Fibroblast of lung (primary cell): ENCODE results near the gene ITGAL.

ENCODE experiments used
- EZH2 ChIP-seq: IDR thresholded peaks from 2 replicates; pipeline ENCODE4 v1.5.1; 2012; ENCODE audit warnings: low read length, control low read depth, mild to moderate bottlenecking; ENCODE audit errors: missing control alignments
- TF ChIP-seq, protein P1 (sequence below), 2 donors: IDR thresholded peaks in 1 of 2; conservative IDR thresholded peaks in 1 of 2; 1 replicate in 1 of 2; 2 replicates in 1 of 2; pipeline ENCODE4 v1.5.1; 2011 to 2012; ENCODE audit warnings: low read length in 2 of 2, control low read depth in 1 of 2, inconsistent platforms in 1 of 2, low read depth in 1 of 2, mild to moderate bottlenecking in 1 of 2

DNA sequence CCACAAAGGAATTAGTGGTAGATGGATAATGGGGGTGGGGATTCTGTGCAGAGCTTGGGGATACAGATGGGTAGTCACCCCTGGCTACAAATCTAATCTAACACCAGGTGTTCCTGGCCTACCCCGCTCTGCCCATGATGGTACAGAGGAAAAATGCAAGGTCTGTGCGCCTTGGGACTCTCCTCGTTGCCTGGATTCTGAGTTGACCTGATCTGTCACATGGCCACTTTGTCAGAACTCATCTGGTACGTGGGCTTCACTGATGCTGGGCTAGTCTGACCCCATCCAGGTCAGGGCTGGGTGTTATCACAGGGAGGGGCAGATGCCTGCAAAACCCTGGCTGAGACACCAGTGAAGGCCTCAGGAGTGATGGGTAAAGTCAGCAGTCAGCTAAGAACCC lies 80.4 kb downstream of the ITGAL start:
- TF ChIP-seq EZH2 = no peak
- TF ChIP-seq, protein P1, sequence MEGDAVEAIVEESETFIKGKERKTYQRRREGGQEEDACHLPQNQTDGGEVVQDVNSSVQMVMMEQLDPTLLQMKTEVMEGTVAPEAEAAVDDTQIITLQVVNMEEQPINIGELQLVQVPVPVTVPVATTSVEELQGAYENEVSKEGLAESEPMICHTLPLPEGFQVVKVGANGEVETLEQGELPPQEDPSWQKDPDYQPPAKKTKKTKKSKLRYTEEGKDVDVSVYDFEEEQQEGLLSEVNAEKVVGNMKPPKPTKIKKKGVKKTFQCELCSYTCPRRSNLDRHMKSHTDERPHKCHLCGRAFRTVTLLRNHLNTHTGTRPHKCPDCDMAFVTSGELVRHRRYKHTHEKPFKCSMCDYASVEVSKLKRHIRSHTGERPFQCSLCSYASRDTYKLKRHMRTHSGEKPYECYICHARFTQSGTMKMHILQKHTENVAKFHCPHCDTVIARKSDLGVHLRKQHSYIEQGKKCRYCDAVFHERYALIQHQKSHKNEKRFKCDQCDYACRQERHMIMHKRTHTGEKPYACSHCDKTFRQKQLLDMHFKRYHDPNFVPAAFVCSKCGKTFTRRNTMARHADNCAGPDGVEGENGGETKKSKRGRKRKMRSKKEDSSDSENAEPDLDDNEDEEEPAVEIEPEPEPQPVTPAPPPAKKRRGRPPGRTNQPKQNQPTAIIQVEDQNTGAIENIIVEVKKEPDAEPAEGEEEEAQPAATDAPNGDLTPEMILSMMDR (conservative IDR thresholded peaks at IDR 0.05 in 1 of 2, IDR thresholded peaks at IDR 0.05 in 1 of 2; ENCODE audit: low read depth in 1 of 2, low read length in 2 of 2) = no peak
